ENCODE measurements around the gene PAQR4.
"Not testable (repeated sequence)": the region's sequence is repeated elsewhere in the genome, so short reads cannot be mapped to it uniquely, and the experiment has no call there.

Gene PAQR4

GRCh38 chr16:2937170-2937569, 32.0 kb upstream of the PAQR4 start:
- H3K27ac ChIP-seq (ENCODE audit: low read length): no peak overlapping the region
- no peaks in the 10 kb centered on the region for H3K9me3 ChIP-seq (ENCODE audit: insufficient read depth, low read length)
- no peak overlapping the region for H3K9ac ChIP-seq (ENCODE audit: low read length)
- no peak overlapping the region for H2AFZ ChIP-seq (ENCODE audit: low read depth, low read length)
- peaks cover 12% of the 10 kb centered on the region for H3K36me3 ChIP-seq (replicated peaks; ENCODE audit: low read depth, low read length)
- no peaks in the 10 kb centered on the region for H3K79me2 ChIP-seq (ENCODE audit: low read length)
- peaks cover 10% of the 10 kb centered on the region for H3K4me1 ChIP-seq (ENCODE audit: low read length)
- no peak for TF ChIP-seq EZH2phosphoT487 (IDR thresholded peaks at IDR 0.05; ENCODE audit: low read depth)
- TF ChIP-seq CTCF (IDR thresholded peaks at IDR 0.05; ENCODE audit: low read depth, low read length): no peak
- no peaks in the 10 kb centered on the region for H3K27me3 ChIP-seq (ENCODE audit: low read depth, low read length)
- no peak overlapping the region for H3K4me3 ChIP-seq (ENCODE audit: low read length)
- no peaks in the 10 kb centered on the region for H4K20me1 ChIP-seq (ENCODE audit: insufficient read depth, low read length)
- no peak overlapping the region for H3K4me2 ChIP-seq (ENCODE audit: low read length)

- Histone ChIP-seq H2AFZ (ENCODE audit: low read depth, low read length) (no peak overlapping the region), H4K20me1 (ENCODE audit: insufficient read depth, low read length) (no peaks in the 10 kb centered on the region), H3K4me3 (ENCODE audit: low read length) (no peak overlapping the region), H3K4me2 (ENCODE audit: low read length) (no peak overlapping the region), H3K27me3 (ENCODE audit: low read depth, low read length) (no peaks in the 10 kb centered on the region), H3K36me3 (replicated peaks; ENCODE audit: low read depth, low read length) (peaks cover 12% of the 10 kb centered on the region), H3K9me3 (ENCODE audit: insufficient read depth, low read length) (no peaks in the 10 kb centered on the region), H3K9ac (ENCODE audit: low read length) (no peak overlapping the region), H3K79me2 (ENCODE audit: low read length) (no peaks in the 10 kb centered on the region), H3K4me1 (ENCODE audit: low read length) (peaks cover 13% of the 10 kb centered on the region), H3K27ac (ENCODE audit: low read length) (no peak overlapping the region)
- TF ChIP-seq EZH2phosphoT487 (IDR thresholded peaks at IDR 0.05; ENCODE audit: low read depth) (no peak), CTCF (IDR thresholded peaks at IDR 0.05; ENCODE audit: low read depth, low read length) (no peak)
Measured at GRCh38 chr16:2938206-2938605, 30.9 kb upstream of the PAQR4 start.

GRCh38 chr16:2939968-2940367, 29.2 kb upstream of the PAQR4 start:
- Histone ChIP-seq H3K9me3 (ENCODE audit: insufficient read depth, low read length) (no peaks in the 10 kb centered on the region), H3K79me2 (ENCODE audit: low read length) (no peaks in the 10 kb centered on the region), H3K27ac (ENCODE audit: low read length) (no peak overlapping the region), H3K4me2 (ENCODE audit: low read length) (no peak overlapping the region), H4K20me1 (ENCODE audit: insufficient read depth, low read length) (no peaks in the 10 kb centered on the region), H3K9ac (ENCODE audit: low read length) (no peak overlapping the region), H3K4me3 (ENCODE audit: low read length) (no peak overlapping the region), H3K4me1 (ENCODE audit: low read length) (peaks cover 13% of the 10 kb centered on the region), H2AFZ (ENCODE audit: low read depth, low read length) (no peak overlapping the region), H3K27me3 (ENCODE audit: low read depth, low read length) (no peaks in the 10 kb centered on the region), H3K36me3 (replicated peaks; ENCODE audit: low read depth, low read length) (peaks cover 12% of the 10 kb centered on the region)
- no peak for TF ChIP-seq EZH2phosphoT487 (IDR thresholded peaks at IDR 0.05; ENCODE audit: low read depth)
- no peak for TF ChIP-seq CTCF (IDR thresholded peaks at IDR 0.05; ENCODE audit: low read depth, low read length)

GRCh38 chr16:2942045-2942444, 27.1 kb upstream of the PAQR4 start:
- peaks cover 15% of the 10 kb centered on the region for H3K36me3 ChIP-seq (replicated peaks; ENCODE audit: low read depth, low read length)
- no peaks in the 10 kb centered on the region for H3K9me3 ChIP-seq (ENCODE audit: insufficient read depth, low read length)
- H3K79me2 ChIP-seq (ENCODE audit: low read length): no peaks in the 10 kb centered on the region

GRCh38 chr16:2943716-2944115, 25.4 kb upstream of the PAQR4 start:
- H3K4me3 ChIP-seq (ENCODE audit: low read length); H3K9me3 ChIP-seq (ENCODE audit: insufficient read depth, low read length); H2AFZ ChIP-seq (ENCODE audit: low read depth, low read length); H3K79me2 ChIP-seq (ENCODE audit: low read length); H3K27me3 ChIP-seq (ENCODE audit: low read depth, low read length); H4K20me1 ChIP-seq (ENCODE audit: insufficient read depth, low read length); H3K4me2 ChIP-seq (ENCODE audit: low read length); H3K27ac ChIP-seq (ENCODE audit: low read length); H3K9ac ChIP-seq (ENCODE audit: low read length): not testable (repeated sequence)
- Histone ChIP-seq H3K4me1 (ENCODE audit: low read length) (peaks cover 13% of the 10 kb centered on the region), H3K36me3 (replicated peaks; ENCODE audit: low read depth, low read length) (peaks cover 15% of the 10 kb centered on the region)

More at GRCh38 chr16:2942045-2942444, 27.1 kb upstream of the PAQR4 start:
- no peak overlapping the region for H3K4me3 ChIP-seq (ENCODE audit: low read length)
- H4K20me1 ChIP-seq (ENCODE audit: insufficient read depth, low read length): no peaks in the 10 kb centered on the region
- no peak overlapping the region for H3K9ac ChIP-seq (ENCODE audit: low read length)
- no peak overlapping the region for H2AFZ ChIP-seq (ENCODE audit: low read depth, low read length)
- TF ChIP-seq CTCF (IDR thresholded peaks at IDR 0.05; ENCODE audit: low read depth, low read length) (no peak), EZH2phosphoT487 (IDR thresholded peaks at IDR 0.05; ENCODE audit: low read depth) (no peak)
- peaks cover 13% of the 10 kb centered on the region for H3K4me1 ChIP-seq (ENCODE audit: low read length)
- H3K4me2 ChIP-seq (ENCODE audit: low read length): peak overlapping the region; percentile 20; the same call in 1 of the 2 replicates
- H3K27ac ChIP-seq (ENCODE audit: low read length): no peak overlapping the region; the same call in 1 of the 2 replicates
- H3K27me3 ChIP-seq (ENCODE audit: low read depth, low read length): no peaks in the 10 kb centered on the region

Measured in OCI-LY3 (cell line).